ENCODE data around the gene SRGAP2C.
"Not testable (repeated sequence)": the region's sequence is repeated elsewhere in the genome, so short reads cannot be mapped to it uniquely, and the experiment has no call there.

The SRGAP2C gene

DNA sequence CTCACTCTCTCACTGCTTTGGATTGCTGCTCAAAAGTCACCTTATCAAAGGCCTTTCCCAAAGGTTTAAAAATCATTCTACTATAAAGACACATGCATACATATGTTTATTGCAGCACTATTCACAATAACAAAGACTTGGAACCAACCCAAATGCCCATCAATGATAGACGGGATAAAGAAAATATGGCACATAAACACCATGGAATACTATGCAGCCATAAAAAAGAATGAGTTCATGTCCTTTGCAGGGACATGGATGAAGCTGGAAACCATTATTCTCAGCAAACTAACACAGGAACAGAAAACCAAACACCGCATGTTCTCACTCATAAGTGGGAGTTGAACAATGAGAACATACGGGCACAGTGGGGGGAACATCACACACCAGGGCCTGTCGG is 45.9 kb downstream of the SRGAP2C start:
- DNase-seq, result not testable (repeated sequence)

DNA sequence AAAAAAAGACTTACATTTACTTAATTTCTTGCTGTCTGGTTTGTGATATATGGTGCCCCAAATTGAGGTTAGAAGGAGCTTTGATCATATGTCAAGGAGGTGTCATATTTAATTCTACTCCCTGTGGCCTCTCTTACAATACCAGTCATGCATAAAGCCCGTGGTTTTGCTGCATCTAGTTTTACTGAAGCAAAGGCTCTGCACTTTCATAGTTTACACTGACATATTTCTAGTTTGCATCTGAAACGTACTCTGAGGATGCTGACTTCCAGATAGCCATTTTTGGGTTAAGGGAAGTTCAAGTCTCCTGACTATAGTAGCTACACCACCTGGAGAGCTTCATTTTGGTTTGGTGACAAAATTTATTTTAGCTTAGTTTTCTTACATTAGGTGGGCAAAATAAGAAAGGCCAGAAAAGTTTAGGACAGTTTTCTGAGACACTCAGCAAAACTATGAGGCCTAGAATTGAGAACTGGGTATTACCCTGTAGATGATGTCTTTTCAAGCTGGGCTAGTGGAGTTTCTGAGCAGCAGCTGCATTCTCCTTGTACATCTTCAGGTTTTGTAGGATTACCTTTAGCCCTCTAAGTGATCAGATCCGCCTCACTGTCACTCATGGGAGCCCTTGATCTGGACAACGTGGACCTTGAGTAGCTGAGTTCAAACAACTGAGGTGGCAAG is 47.8 kb downstream of the SRGAP2C start:
- not testable (repeated sequence) for DNase-seq

- not testable (repeated sequence) for DNase-seq
These were observed 49.5 kb downstream of the SRGAP2C start for GRCh38 chr1:121234090-121234759.

GRCh38 chr1:121238384-121238783 is 53.6 kb downstream of the SRGAP2C start:
- DNase-seq, result not testable (repeated sequence)

- DNase-seq, result not testable (repeated sequence)
These were observed 59.1 kb downstream of the SRGAP2C start for GRCh38 chr1:121243913-121244312.

DNA sequence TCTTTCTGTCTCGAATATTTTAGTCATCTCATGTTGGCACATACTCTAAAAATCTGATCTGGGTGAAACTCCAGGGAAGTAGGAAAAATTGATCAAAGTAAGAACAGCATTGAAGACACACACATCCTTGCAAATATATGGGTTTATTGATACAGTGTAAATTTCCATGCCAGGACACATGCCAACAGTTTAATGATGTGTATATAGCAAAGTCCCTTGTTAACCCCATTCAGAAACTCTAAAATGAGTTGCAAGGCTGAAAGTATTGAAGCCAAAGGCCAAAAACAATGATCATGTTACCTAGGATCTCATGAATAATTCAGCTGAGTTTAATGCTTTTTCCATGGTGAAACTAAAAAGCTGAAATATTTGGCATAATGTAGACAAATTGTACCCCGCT is 61.6 kb downstream of the SRGAP2C start:
- DNase-seq, result not testable (repeated sequence)

DNA sequence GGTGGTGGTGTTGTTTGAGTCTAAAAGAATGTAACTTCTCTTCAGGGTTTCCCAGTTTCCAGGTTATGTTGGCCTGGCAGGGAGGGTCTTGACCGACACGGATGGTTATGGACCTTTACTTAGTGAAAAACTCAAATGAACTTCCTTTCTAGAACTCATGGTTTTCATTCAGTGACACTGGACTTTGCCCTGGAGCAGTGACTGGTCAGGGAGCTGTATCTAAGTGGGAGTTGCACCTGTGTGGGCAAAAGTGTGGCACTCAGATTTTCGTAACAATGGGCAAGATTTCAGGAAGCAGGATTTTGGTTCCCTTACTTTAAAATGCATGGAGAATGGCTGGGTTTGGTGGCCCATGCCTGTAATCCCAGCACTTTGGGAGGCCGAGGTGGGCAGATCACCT is 67.9 kb downstream of the SRGAP2C start:
- DNase-seq, result not testable (repeated sequence)

DNA sequence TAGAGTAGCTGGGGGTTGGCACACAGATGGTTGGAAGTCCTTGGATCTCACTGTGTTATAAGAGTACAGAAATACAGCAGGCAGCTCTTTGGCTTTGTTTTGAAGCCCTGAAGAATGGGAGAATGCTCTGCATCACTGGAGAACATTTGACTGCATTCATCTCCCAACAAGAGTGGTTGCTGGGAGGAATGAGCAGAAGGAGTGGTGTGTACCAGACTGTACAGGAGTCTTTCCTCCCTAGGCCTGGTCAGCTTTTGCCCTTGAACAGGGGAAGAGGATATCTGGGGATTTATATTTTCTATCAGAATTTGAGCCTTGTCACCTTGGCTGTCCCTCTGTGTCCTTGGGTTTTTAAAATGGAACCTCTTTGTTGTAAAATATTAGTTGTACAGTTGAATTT is 69.8 kb downstream of the SRGAP2C start:
- not testable (repeated sequence) for DNase-seq

GRCh38 chr1:121257632-121258031 is 72.9 kb downstream of the SRGAP2C start:
- not testable (repeated sequence) for DNase-seq

- not testable (repeated sequence) for DNase-seq
These were observed 73.4 kb downstream of the SRGAP2C start for GRCh38 chr1:121258134-121258533.

DNA sequence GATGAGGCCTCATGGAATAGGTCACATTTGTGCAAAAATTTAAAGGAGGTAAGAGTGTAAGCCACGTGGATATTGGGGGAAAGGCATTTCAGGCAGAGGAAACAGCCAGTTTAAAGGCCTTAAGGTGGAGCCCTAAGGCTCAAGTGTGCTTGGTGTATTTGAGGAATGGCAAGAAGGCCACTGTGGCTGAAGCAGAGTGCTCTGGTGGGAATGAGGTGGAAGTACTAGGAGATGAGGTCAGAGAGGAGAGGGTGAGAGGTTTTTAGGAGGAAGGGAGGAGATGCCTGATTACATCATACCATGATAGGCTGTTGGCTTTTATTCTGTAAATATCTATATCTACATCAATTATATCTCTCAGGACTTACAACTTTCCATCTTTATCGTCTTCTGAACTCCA is 75.4 kb downstream of the SRGAP2C start:
- DNase-seq, result not testable (repeated sequence)

DNA sequence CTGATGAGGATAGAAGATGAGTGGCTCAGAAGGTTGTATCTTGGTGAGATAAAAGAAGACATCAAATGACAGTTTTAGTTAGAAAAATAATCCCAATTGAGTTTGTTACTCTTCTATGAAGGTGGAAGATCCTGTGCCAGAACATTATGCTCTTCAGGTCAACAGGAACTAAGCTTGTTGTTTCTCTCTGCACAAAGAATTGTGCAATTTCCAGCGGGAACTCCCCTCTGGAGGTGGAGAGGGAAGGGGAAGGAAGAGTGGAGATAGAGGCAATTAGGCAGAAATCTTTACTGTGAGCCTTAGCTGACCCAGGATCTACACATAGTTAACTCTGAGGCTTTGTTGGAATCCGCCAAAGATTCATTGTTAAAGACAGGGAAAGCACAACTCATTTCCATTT is 77.4 kb downstream of the SRGAP2C start:
- not testable (repeated sequence) for DNase-seq

DNA sequence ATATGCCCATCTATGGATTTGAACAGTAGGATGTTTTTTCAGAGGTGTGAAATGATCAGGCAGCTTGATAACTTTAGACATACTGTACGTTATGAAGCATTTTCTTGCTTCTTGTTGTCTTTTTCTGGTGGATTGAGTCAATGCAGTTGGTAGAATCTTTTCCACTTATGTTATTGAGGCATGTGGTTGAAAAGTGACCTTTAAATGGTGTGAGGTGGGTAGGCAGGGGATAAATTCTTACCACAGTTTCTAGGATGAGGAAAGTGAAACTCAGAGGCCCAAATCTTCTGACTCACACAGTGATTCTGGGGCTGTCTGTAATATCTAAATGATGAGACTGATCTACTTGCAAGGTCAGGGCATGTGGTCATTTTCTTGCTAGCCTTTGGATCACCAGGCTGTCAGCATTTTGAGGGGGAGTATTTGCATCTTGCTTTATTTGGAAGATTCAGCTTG is 79.0 kb downstream of the SRGAP2C start:
- peak in 1 of 5 donors; percentile 37 for DNase-seq

DNA sequence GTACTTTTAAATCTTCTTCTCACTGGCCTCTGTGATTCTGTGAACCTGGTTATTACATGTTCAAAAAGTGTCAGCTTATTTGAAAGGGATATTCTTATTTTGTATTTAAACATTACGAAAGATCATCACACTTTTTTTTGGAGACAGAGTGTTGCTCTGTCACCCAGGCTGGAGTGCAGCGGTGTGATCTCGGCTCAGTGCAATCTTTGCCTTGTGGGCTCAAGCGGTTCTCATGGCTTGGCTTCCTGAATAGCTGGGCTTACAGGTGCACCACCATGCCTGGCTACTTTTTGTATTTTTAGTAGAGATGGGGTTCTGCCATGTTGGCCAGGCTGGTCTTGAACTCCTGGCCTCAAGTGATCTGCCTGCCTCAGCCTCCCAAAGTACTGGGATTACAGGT is 82.3 kb downstream of the SRGAP2C start:
- not testable (repeated sequence) for DNase-seq

GRCh38 chr1:121269309-121269708 is 84.5 kb downstream of the SRGAP2C start:
- not testable (repeated sequence) for DNase-seq

GRCh38 chr1:121269973-121270372 is 85.2 kb downstream of the SRGAP2C start:
- not testable (repeated sequence) for DNase-seq

GRCh38 chr1:121271143-121271715 is 86.5 kb downstream of the SRGAP2C start:
- peak in 1 of 5 donors; percentile 8 for DNase-seq

GRCh38 chr1:121275435-121275834 is 90.7 kb downstream of the SRGAP2C start:
- DNase-seq, result not testable (repeated sequence)

- not testable (repeated sequence) for DNase-seq
These were observed 93.4 kb downstream of the SRGAP2C start for GRCh38 chr1:121278202-121278601.

GRCh38 chr1:121278777-121279547 is 94.2 kb downstream of the SRGAP2C start:
- DNase-seq, result not testable (repeated sequence)

GRCh38 chr1:121279548-121279898 is 94.7 kb downstream of the SRGAP2C start:
- DNase-seq, result not testable (repeated sequence)

DNA sequence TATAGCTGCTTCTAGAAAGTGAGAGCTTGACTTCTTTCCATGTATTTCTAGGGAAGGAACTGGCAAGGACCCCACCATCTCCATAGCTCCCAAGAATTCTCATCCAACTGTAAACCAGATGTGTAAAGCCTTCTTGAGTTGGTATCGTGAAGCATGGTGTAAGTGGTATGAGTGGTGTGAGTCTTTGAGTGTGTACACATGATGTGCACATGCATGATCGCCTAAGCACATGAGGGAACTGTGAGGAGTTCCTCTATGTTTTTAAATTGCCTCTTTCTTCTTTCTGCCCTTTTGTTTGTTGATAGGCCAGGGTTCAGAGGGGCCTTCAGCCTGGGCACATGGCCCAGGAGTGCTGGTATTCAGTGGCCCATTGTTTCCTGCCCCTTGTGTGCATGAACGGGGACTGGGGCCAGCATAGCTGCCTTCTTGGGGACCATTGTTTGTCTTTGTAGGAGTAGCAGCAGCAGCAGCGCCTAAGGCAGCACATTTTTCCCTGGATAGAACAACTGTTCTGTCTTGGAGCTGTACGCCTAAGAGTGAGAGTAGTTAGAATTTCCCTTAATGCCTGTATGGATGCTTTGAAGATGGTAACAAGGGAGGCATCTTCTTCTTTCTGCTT is 96.0 kb downstream of the SRGAP2C start:
- not testable (repeated sequence) for DNase-seq

Measured in T-helper 1 cell (primary cell).